Measurements from ENCODE around the gene CALN1. TPM values are rescaled to one million over a fixed set of nuclear protein-coding genes. Genes with fewer than 3 reads are reported as not detected.

CALN1 gene
- total and polyA plus RNA-seq, 9 donors: under 0.01 to 0.18 (median 0.13) TPM; not detected in 2

GRCh38 chr7:72234086-72234485 lies 178.1 kb downstream of the CALN1 start:
- Histone ChIP-seq H3K27me3 (no peaks in the 10 kb centered on the region), H3K27ac (no peak overlapping the region), H3K4me3 (no peak overlapping the region), H3K4me1 (ENCODE audit: insufficient read depth) (no peaks in the 10 kb centered on the region), H3K9me3 (no peaks in the 10 kb centered on the region), H3K36me3 (no peaks in the 10 kb centered on the region)
- no peak for DNase-seq
- TF ChIP-seq POLR2A (IDR thresholded peaks at IDR 0.05) (no peak), CTCF (IDR thresholded peaks at IDR 0.05) (no peak), EP300 (IDR thresholded peaks at IDR 0.05) (no peak)
- 25 to 36% (median 26%) methylated on average over 3 of the region's 3 CpGs for WGBS, 3 donors
- intact Hi-C loops (cut with DNase I): no loop called here

- Histone ChIP-seq H3K4me3 (no peak overlapping the region), H3K36me3 (no peaks in the 10 kb centered on the region), H3K9me3 (no peaks in the 10 kb centered on the region), H3K27ac (no peak overlapping the region), H3K27me3 (no peaks in the 10 kb centered on the region), H3K4me1 (ENCODE audit: insufficient read depth) (no peaks in the 10 kb centered on the region)
- WGBS, 3 donors: 51 to 66% (median 56%) methylated on average over 4 of the region's 4 CpGs
- no peak for DNase-seq
- no peak for TF ChIP-seq EP300 (IDR thresholded peaks at IDR 0.05)
- no peak for TF ChIP-seq POLR2A (IDR thresholded peaks at IDR 0.05)
- no peak for TF ChIP-seq CTCF (IDR thresholded peaks at IDR 0.05)
- intact Hi-C loops (cut with DNase I): no loop called here
Measured at GRCh38 chr7:72230281-72230680, 181.9 kb downstream of the CALN1 start.

GRCh38 chr7:72223351-72223750 lies 188.8 kb downstream of the CALN1 start:
- TF ChIP-seq POLR2A (IDR thresholded peaks at IDR 0.05) (no peak), CTCF (IDR thresholded peaks at IDR 0.05) (no peak), EP300 (IDR thresholded peaks at IDR 0.05) (no peak)
- no peaks in the 10 kb centered on the region for H3K9me3 ChIP-seq
- no peaks in the 10 kb centered on the region for H3K27me3 ChIP-seq
- 69 to 83% (median 81%) methylated on average over 2 of the region's 2 CpGs for WGBS, 3 donors
- intact Hi-C loops (cut with DNase I): no loop called here
- H3K4me1 ChIP-seq (ENCODE audit: insufficient read depth): no peaks in the 10 kb centered on the region
- no peak for DNase-seq
- H3K4me3 ChIP-seq: no peak overlapping the region
- no peaks in the 10 kb centered on the region for H3K36me3 ChIP-seq
- H3K27ac ChIP-seq: no peak overlapping the region

GRCh38 chr7:72222136-72222535 lies 190.0 kb downstream of the CALN1 start:
- no peaks in the 10 kb centered on the region for H3K9me3 ChIP-seq
- no peaks in the 10 kb centered on the region for H3K4me1 ChIP-seq (ENCODE audit: insufficient read depth)
- H3K4me3 ChIP-seq: no peak overlapping the region
- H3K27me3 ChIP-seq: no peaks in the 10 kb centered on the region
- no peak overlapping the region for H3K27ac ChIP-seq
- WGBS, 3 donors: 85 to 91% (median 89%) methylated on average over 5 of the region's 5 CpGs
- intact Hi-C loops (cut with DNase I): no loop called here
- DNase-seq: no peak
- no peaks in the 10 kb centered on the region for H3K36me3 ChIP-seq
- no peak for TF ChIP-seq CTCF (IDR thresholded peaks at IDR 0.05)
- no peak for TF ChIP-seq EP300 (IDR thresholded peaks at IDR 0.05)
- no peak for TF ChIP-seq POLR2A (IDR thresholded peaks at IDR 0.05)

- H3K36me3 ChIP-seq: no peaks in the 10 kb centered on the region
- intact Hi-C loops (cut with DNase I): no loop called here
- no peak overlapping the region for H3K4me3 ChIP-seq
- TF ChIP-seq EP300 (IDR thresholded peaks at IDR 0.05): no peak
- TF ChIP-seq CTCF (IDR thresholded peaks at IDR 0.05): no peak
- no peak for TF ChIP-seq POLR2A (IDR thresholded peaks at IDR 0.05)
- DNase-seq: no peak
- no peak overlapping the region for H3K27ac ChIP-seq
- no peaks in the 10 kb centered on the region for H3K4me1 ChIP-seq (ENCODE audit: insufficient read depth)
- H3K9me3 ChIP-seq: no peaks in the 10 kb centered on the region
- WGBS, 3 donors: 91 to 97% (median 94%) methylated on average over 7 of the region's 7 CpGs
- no peaks in the 10 kb centered on the region for H3K27me3 ChIP-seq
Measured at GRCh38 chr7:72219500-72219899, 192.6 kb downstream of the CALN1 start.

Data from ovary (tissue), 9 donors.